ENCODE results near the gene NXN. TPM values are rescaled to one million over a fixed set of nuclear protein-coding genes. Genes with fewer than 3 reads are reported as not detected.

Gene NXN
- polyA plus RNA-seq, 1 of the 3 experiments (the other 2 are of a cell fraction): 23.9 TPM

DNA sequence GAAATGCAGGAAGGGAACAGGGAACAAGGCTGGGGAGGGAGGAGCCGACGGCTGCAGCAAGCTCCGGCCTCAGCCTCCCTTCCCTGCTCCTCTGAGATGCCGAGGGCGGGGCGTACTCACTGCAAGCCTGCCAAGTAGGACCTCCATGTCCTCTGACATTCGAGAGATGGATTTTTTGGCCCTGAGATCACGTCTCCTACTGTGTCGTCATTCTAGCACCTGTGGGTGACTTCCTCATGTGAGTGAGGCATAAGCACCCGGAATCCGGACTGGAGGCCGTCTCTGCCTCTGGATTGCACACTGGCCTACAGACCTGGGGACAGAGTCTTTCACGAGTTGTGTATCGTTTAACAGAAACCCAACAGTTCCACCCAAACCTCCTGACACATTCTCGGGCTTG is 183.0 kb downstream of the NXN start:
- Histone ChIP-seq H3K36me3 (replicated peaks in 1 of 2; ENCODE audit: control insufficient read depth in 1 of 2, insufficient read depth in 2 of 2, low read length in 1 of 2) (peaks cover 0 to 12% of the 10 kb centered on the region in 2 experiments), H4K20me1 (ENCODE audit: insufficient read depth) (no peaks in the 10 kb centered on the region), H3K4me3 (ENCODE audit: low read depth in 2 of 2, low read length in 1 of 2) (no peak overlapping the region), H3K79me2 (ENCODE audit: insufficient read depth) (no peaks in the 10 kb centered on the region), H3K9me3 (no peaks in the 10 kb centered on the region), H3F3A (replicated peaks; ENCODE audit: insufficient read depth) (no peaks in the 10 kb centered on the region), H2AFZ (ENCODE audit: low read depth) (no peak overlapping the region), H3K4me1 (ENCODE audit: control insufficient read depth in 1 of 2, insufficient read depth in 2 of 2, low read depth in 1 of 2, low read length in 1 of 2) (peaks cover 0 to 13% of the 10 kb centered on the region in 2 experiments; a peak in 1 of 4 replicates), H3K27ac (ENCODE audit: low read depth in 2 of 2, low read length in 1 of 2) (no peak overlapping the region), H3K9ac (no peak overlapping the region), H3K4me2 (no peak overlapping the region), H3K27me3 (ENCODE audit: insufficient read depth) (no peaks in the 10 kb centered on the region), H3K9me2 (no peaks in the 10 kb centered on the region)
- TF ChIP-seq CHD2 (IDR thresholded peaks at IDR 0.05; ENCODE audit: low read length, partially characterized antibody) (no peak), YY1 (IDR thresholded peaks at IDR 0.05; ENCODE audit: low read depth) (no peak), FOSL2 (IDR thresholded peaks at IDR 0.05; ENCODE audit: borderline replicate concordance, low read depth) (no peak), EZH2phosphoT487 (IDR thresholded peaks at IDR 0.05; ENCODE audit: borderline replicate concordance, low read depth) (no peak), CTCF (IDR thresholded peaks at IDR 0.05) (no peak), POLR2AphosphoS5 (IDR thresholded peaks at IDR 0.05; ENCODE audit: low read depth, low read length) (no peak), FOXJ3 (CRISPR knock-in tag; IDR thresholded peaks at IDR 0.05) (no peak), RXRA (IDR thresholded peaks at IDR 0.05; ENCODE audit: borderline replicate concordance, low read depth) (no peak), EP300 (IDR thresholded peaks at IDR 0.05; ENCODE audit: borderline replicate concordance in 1 of 2, low read depth in 1 of 2, low read length in 1 of 2) (no peak), MXI1 (IDR thresholded peaks at IDR 0.05; ENCODE audit: low read depth, low read length) (no peak), TCF12 (IDR thresholded peaks at IDR 0.05) (no peak), FOXM1 (IDR thresholded peaks at IDR 0.05; ENCODE audit: low read depth) (no peak), MEF2A (IDR thresholded peaks at IDR 0.05; ENCODE audit: borderline replicate concordance, low read depth) (no peak)
- TF ChIP-seq, protein P1, sequence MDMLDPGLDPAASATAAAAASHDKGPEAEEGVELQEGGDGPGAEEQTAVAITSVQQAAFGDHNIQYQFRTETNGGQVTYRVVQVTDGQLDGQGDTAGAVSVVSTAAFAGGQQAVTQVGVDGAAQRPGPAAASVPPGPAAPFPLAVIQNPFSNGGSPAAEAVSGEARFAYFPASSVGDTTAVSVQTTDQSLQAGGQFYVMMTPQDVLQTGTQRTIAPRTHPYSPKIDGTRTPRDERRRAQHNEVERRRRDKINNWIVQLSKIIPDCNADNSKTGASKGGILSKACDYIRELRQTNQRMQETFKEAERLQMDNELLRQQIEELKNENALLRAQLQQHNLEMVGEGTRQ (IDR thresholded peaks at IDR 0.05; ENCODE audit: borderline replicate concordance, low read depth, low read length): no peak
- POLR2A ChIA-PET: interaction anchor here (0.7 kb wide), 1 partner anchor 8 kb away, joined by 3 read pairs; no protein-coding TSS in a partner anchor
- CTCF ChIA-PET: interaction anchor here (1.0 to 9.2 kb wide), 5 partner anchors 9 to 260 kb away, joined by 3 to 155 read pairs (median 9); partner anchors contain the start of genes NXN and TIMM22
- WGBS (ENCODE audit: low lambda C conversion rate): 89% methylated on average over 15 of the region's 15 CpGs
- no peak for DNase-seq

DNA sequence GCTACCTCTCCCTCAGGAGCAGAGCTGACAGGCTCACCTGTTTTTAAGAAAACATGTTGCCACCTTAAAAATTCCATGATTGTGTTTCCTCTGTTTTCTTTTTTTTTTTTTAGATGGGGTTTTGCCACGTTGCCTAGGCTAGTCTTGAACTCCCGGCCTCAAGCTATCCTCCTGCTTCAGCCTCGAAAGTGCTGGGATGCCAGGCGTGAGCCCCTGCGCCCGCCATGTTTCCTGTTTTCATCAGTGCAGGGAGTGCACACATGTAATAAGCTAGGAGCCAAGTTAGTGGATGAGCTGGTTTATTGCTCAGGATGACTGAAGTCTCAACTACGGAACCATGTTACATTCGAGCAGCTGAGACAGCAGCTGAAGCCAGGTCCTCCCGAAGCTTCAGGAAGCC is 183.9 kb downstream of the NXN start:
- POLR2A ChIA-PET: interaction anchor here (0.6 to 1.5 kb wide), 3 partner anchors 9 to 484 kb away, joined by 3 read pairs; no protein-coding TSS in a partner anchor
- no peak for DNase-seq
- Histone ChIP-seq H3K4me1 (ENCODE audit: control insufficient read depth in 1 of 2, insufficient read depth in 2 of 2, low read depth in 1 of 2, low read length in 1 of 2) (peaks cover 0 to 13% of the 10 kb centered on the region in 2 experiments; a peak in 1 of 4 replicates), H3K9ac (no peak overlapping the region), H3K4me3 (ENCODE audit: low read depth in 2 of 2, low read length in 1 of 2) (no peak overlapping the region), H3K9me2 (no peaks in the 10 kb centered on the region), H3K79me2 (ENCODE audit: insufficient read depth) (no peaks in the 10 kb centered on the region), H3F3A (replicated peaks; ENCODE audit: insufficient read depth) (no peaks in the 10 kb centered on the region), H4K20me1 (ENCODE audit: insufficient read depth) (no peaks in the 10 kb centered on the region), H3K9me3 (no peaks in the 10 kb centered on the region), H3K36me3 (replicated peaks in 1 of 2; ENCODE audit: control insufficient read depth in 1 of 2, insufficient read depth in 2 of 2, low read length in 1 of 2) (peaks cover 0 to 19% of the 10 kb centered on the region in 2 experiments), H3K4me2 (no peak overlapping the region), H2AFZ (ENCODE audit: low read depth) (no peak overlapping the region), H3K27ac (ENCODE audit: low read depth in 2 of 2, low read length in 1 of 2) (no peak overlapping the region), H3K27me3 (ENCODE audit: insufficient read depth) (no peaks in the 10 kb centered on the region)
- CTCF ChIA-PET: interaction anchor here (0.8 to 9.2 kb wide), 12 partner anchors 8 to 261 kb away, joined by 3 to 155 read pairs (median 7); partner anchors contain the start of genes NXN and TIMM22
- no peak for TF ChIP-seq REST (IDR thresholded peaks at IDR 0.05; ENCODE audit: low read depth, low read length)
- 82% methylated on average over 8 of the region's 9 CpGs for WGBS (ENCODE audit: low lambda C conversion rate)
